ENCODE results near the gene YAE1.

Gene YAE1

GRCh38 chr7:39609113-39609934 is 43.1 kb downstream of the YAE1 start:
- DNase-seq, result peak; percentile 63 to 85

GRCh38 chr7:39609935-39610263 is 43.7 kb downstream of the YAE1 start:
- no peak for DNase-seq

DNA sequence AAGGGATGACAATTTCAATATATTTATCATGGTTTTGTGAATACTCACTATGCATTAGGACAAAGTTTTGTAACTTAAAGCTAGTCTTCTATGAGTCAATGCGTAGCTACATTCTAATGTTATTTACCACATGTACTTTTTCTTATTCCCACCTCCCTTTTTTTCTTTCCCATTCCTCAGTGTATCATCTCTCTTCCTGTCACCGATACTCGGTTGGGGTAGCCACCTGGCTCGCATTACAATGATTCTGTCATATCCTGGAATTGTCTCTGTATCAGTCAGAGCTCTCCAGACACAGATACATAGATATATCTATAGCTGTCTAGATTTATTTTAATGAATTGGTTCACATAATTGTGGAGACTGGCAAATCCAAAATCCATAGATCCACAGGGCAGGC is 47.4 kb downstream of the YAE1 start:
- no peak for DNase-seq

DNA sequence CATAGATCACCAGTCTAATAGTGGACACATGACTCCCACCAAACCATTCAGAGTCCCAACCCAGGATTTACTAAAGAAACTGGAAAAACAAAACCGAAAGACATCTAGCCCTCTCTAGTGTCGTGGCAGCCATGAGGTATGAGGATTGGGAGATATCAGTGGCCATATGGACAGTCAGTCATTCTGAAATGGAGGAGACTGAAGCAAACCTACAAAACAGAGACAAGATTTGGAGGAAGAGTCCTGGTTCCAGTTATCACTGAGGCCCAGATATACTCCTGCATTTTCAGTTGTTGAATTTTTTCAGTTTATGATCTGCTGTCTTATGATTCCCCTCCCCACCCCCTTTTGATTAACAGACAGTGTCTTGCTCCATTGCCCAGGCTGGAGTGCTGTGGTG is 48.1 kb downstream of the YAE1 start:
- DNase-seq, result no peak

DNA sequence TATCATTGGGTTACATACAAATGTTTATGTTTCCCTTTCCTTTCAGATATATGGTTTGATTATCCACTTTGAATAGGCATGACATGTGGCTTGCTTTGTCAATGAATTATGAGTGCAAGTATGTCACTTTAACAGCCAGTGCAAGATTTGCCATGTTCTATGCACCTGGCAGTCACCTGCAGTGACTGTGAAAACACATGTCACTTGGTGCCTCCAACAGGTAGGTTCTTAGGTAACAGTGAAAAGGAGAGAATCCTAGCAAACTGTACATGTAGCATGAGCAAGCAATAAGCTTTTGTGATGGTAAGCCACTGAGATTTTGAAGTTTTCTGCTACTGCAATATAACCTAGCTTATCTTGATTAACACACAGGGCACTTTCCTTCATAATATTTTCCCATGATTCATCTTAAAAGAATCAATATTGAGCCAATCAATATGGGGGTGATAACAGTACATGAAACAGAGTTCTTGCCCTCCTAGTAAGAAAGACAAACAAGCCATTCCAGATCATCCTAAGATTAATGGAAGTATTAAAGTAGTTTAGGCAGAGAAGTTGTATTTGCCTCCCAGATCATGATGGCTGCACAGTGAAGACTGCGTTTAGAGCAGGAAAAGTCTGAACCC is 49.3 kb downstream of the YAE1 start:
- no peak for DNase-seq

DNA sequence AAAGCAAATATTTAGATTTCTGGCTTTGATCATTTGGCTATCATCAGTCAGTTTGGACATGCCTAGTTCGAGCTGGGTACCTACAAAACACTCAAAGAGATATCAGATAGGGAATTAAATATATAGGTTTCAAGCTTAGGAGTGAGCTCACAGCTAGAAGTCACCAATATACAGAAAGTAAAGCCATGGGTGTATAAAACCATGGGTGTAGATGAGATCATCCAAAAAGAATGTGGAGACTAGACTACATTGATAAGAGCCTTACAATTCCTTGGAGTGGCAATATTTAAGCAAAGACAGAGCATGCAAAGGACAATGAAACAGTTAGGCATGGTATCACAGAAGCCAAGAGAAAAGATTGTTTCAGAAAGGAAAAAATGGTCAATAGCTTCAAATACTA is 49.9 kb downstream of the YAE1 start:
- DNase-seq, result no peak

- no peak for DNase-seq
Measured at GRCh38 chr7:39617005-39617404, 50.8 kb downstream of the YAE1 start.

GRCh38 chr7:39618868-39619267 is 52.7 kb downstream of the YAE1 start:
- no peak for DNase-seq

- no peak for DNase-seq
Measured at GRCh38 chr7:39620486-39620885, 54.3 kb downstream of the YAE1 start.

DNA sequence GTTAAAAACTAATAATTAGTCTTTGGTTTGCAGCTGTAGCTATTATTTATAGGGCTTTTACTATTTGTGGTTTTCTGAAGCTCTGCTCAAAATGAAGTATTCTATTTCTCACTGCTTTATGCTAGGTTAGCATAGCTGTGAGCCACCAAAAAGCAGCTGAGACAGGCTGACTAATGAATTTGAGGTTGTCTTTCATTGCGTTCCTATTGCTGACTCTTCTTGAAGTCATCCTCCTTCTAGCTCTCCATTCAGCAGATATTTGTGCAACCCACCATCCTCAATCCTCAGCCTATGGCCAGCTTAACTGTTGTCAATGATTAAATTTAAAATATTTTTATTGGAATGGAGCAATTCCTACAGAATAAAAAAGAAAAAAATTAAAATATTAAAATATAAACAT is 55.1 kb downstream of the YAE1 start:
- peak; percentile 43 to 75 for DNase-seq

- DNase-seq, result peak; percentile 89 to 91
Measured at GRCh38 chr7:39621784-39622411, 55.7 kb downstream of the YAE1 start.

All from inflammatory macrophage (primary cell).